Ovary (tissue), 9 donors: Measurements from ENCODE around the gene SEC23IP. TPM values are rescaled to one million over a fixed set of nuclear protein-coding genes. Genes with fewer than 3 reads are reported as not detected.

Experiments used
- DNase-seq, 5 donors: peaks; one replicate each; pipeline ENCODE4 v3.0.0-alpha.2; 2019 to 2020
- H3K27ac ChIP-seq, 2 donors: fragments of 200-600 bp; one replicate each; pipeline versions ENCODE4 v1.5.1 to v1.8.0; 2019 to 2022
- H3K27me3 ChIP-seq: fragments of 200-600 bp; one replicate; pipeline ENCODE4 v1.8.0; 2022
- H3K36me3 ChIP-seq: fragments of 200-600 bp; sonication (generic); one replicate; pipeline ENCODE4 v1.5.1; 2019
- H3K4me1 ChIP-seq: one replicate; pipeline ENCODE4 v1.8.1; 2013; ENCODE audit warnings: mild to moderate bottlenecking, moderate library complexity; ENCODE audit not compliant: insufficient read depth
- H3K4me3 ChIP-seq: fragments of 200-600 bp; sonication (generic); one replicate; pipeline ENCODE4 v1.5.1; 2017
- H3K9me3 ChIP-seq, 2 donors: fragments of 200-600 bp in 1 of 2; sonication (generic) in 1 of 2; one replicate each; pipeline versions ENCODE4 v1.5.1 to v1.8.1; 2013 to 2019; ENCODE audit warnings: mild to moderate bottlenecking in 1 of 2, moderate library complexity in 1 of 2
- CTCF ChIP-seq, 3 donors: fragments of 450-650 bp in 2 of 3; fragments of 200-600 bp in 1 of 3; IDR thresholded peaks; one replicate each; pipeline versions ENCODE4 v1.5.1 to v1.8.0; 2016 to 2022; ENCODE audit warnings: antibody characterized with exemption in 3 of 3, mild to moderate bottlenecking in 1 of 3
- EP300 ChIP-seq: sonication (generic); formaldehyde crosslinking; IDR thresholded peaks from one replicate; pipeline ENCODE4 v1.6.1; 2017; ENCODE audit warnings: antibody characterized with exemption
- POLR2A ChIP-seq: fragments of 450-650 bp; IDR thresholded peaks from one replicate; pipeline ENCODE4 v1.6.1; 2017; ENCODE audit warnings: antibody characterized with exemption, mild to moderate bottlenecking, moderate library complexity
- WGBS, 3 donors: extraction: QIAGEN DNeasy Blood & Tissue Kit in 1 of 3; methylation state at CpG; one replicate each; pipeline versions ENCODE4 v1.1.5 to v1.1.7; 2013 to 2017; 5-methylcytosine and 5-hydroxymethylcytosine counted together
- intact Hi-C, 4 donors: fragments of 100-400 bp; cut with DNase I; formaldehyde crosslinking; loops; one replicate each; pipeline versions ENCODE4 v1.11.0 to v1.15.1; 2022 to 2023
- polyA plus RNA-seq, 2 donors: library from polyadenylated mRNA; stranded (reverse); fragments of 200-250 nt in 1 of 2; fragments of 350-450 nt in 1 of 2; fragmentation: Illumina TruSeq in 1 of 2; extraction: RNeasy Lipid Tissue Mini Kit (QIAGEN cat#74804) in 1 of 2; gene quantifications; one replicate each; pipeline ENCODE4 v1.2.3, GENCODE V29; 2013 to 2014
- total RNA-seq, 7 donors: library from RNA; depleted of rRNA in 2 of 7; stranded (reverse); fragments of >200 nt in 2 of 7; fragmentation: NEBNext Ultra II Directional in 3 of 7; extraction: Animal tissue kit (Norgen Biotek cat#: 25700) in 3 of 7; gene quantifications; one replicate each; pipeline versions ENCODE4 v1.1.0 to v1.2.4, GENCODE V29; 2016 to 2023
- donor health status: DM: no; HTN: no; CAD: no; lungs with moderate emphysema.
- donor health status: DM: no; HTN: no; CAD: no.
- donor health status: Bipolar disorder and iron deficiency.
- donor health status: DM: yes; HTN: yes; CAD: no.
- donor health status: DM: no; HTN: no; CAD: no.
- donor health status: DM: yes; HTN: yes; CAD: no.

Gene SEC23IP
- total and polyA plus RNA-seq, 9 donors: 11.5 to 58.0 (median 51.5) TPM

- no peak for DNase-seq
- Histone ChIP-seq H3K27ac (no peak overlapping the region), H3K27me3 (no peaks in the 10 kb centered on the region), H3K4me1 (no peaks in the 10 kb centered on the region), H3K4me3 (no peak overlapping the region), H3K9me3 (no peaks in the 10 kb centered on the region), H3K36me3 (no peaks in the 10 kb centered on the region)
- intact Hi-C loops: no loop called here
- 4 to 13% (median 7%) methylated on average over 6 of the region's 6 CpGs for WGBS, 3 donors
- no peak for TF ChIP-seq CTCF (IDR thresholded peaks at IDR 0.05)
- no peak for TF ChIP-seq POLR2A
- no peak for TF ChIP-seq EP300
Observed at GRCh38 chr10:119947300-119947699, 54.8 kb downstream of the SEC23IP start.

GRCh38 chr10:119957451-119957850 is 64.9 kb downstream of the SEC23IP start:
- H3K27ac ChIP-seq: no peak overlapping the region
- H3K36me3 ChIP-seq: no peaks in the 10 kb centered on the region
- TF ChIP-seq POLR2A: no peak
- TF ChIP-seq CTCF (IDR thresholded peaks at IDR 0.05): no peak
- TF ChIP-seq EP300: no peak
- no peaks in the 10 kb centered on the region for H3K9me3 ChIP-seq
- no peak for DNase-seq
- H3K4me3 ChIP-seq: no peak overlapping the region
- 80 to 89% (median 80%) methylated on average over 4 of the region's 4 CpGs for WGBS, 3 donors
- intact Hi-C loops: no loop called here
- H3K27me3 ChIP-seq: no peaks in the 10 kb centered on the region
- H3K4me1 ChIP-seq: no peaks in the 10 kb centered on the region

- no peaks in the 10 kb centered on the region for H3K27me3 ChIP-seq
- H3K4me3 ChIP-seq: no peak overlapping the region
- H3K4me1 ChIP-seq: no peaks in the 10 kb centered on the region
- H3K27ac ChIP-seq: no peak overlapping the region
- TF ChIP-seq CTCF (IDR thresholded peaks at IDR 0.05) (no peak), EP300 (no peak), POLR2A (no peak)
- DNase-seq: no peak
- intact Hi-C loops: no loop called here
- H3K9me3 ChIP-seq: no peaks in the 10 kb centered on the region
- no peaks in the 10 kb centered on the region for H3K36me3 ChIP-seq
Observed at GRCh38 chr10:119962837-119963236, 70.3 kb downstream of the SEC23IP start.

- intact Hi-C loops: no loop called here
- WGBS, 3 donors: 60 to 83% (median 67%) methylated on average over 1 of the region's 1 CpG
- no peaks in the 10 kb centered on the region for H3K27me3 ChIP-seq
- no peaks in the 10 kb centered on the region for H3K36me3 ChIP-seq
- TF ChIP-seq EP300: no peak
- no peak for TF ChIP-seq POLR2A
- no peak for TF ChIP-seq CTCF (IDR thresholded peaks at IDR 0.05)
- H3K4me3 ChIP-seq: no peak overlapping the region
- no peak for DNase-seq
- no peak overlapping the region for H3K27ac ChIP-seq
- no peaks in the 10 kb centered on the region for H3K9me3 ChIP-seq
- H3K4me1 ChIP-seq: no peaks in the 10 kb centered on the region
Observed at GRCh38 chr10:119967066-119967465, 74.5 kb downstream of the SEC23IP start.

GRCh38 chr10:119969609-119970008 is 77.1 kb downstream of the SEC23IP start:
- TF ChIP-seq EP300: no peak
- TF ChIP-seq CTCF (IDR thresholded peaks at IDR 0.05): no peak
- no peak for TF ChIP-seq POLR2A
- WGBS, 3 donors: 38 to 63% (median 50%) methylated on average over 1 of the region's 1 CpG
- Histone ChIP-seq H3K9me3 (no peaks in the 10 kb centered on the region), H3K4me1 (no peaks in the 10 kb centered on the region), H3K27ac (no peak overlapping the region), H3K36me3 (no peaks in the 10 kb centered on the region), H3K27me3 (no peaks in the 10 kb centered on the region), H3K4me3 (no peak overlapping the region)
- DNase-seq: no peak
- intact Hi-C loops: no loop called here
